ENCODE results near the gene KCNH1.
"Not testable (repeated sequence)": the region's sequence is repeated elsewhere in the genome, so short reads cannot be mapped to it uniquely, and the experiment has no call there.

The KCNH1 gene

GRCh38 chr1:211007830-211008229, 126.1 kb downstream of the KCNH1 start:
- DNase-seq (ENCODE audit: low spot score): no peak

GRCh38 chr1:210995931-210996330, 138.0 kb downstream of the KCNH1 start:
- DNase-seq (ENCODE audit: low spot score): not testable (repeated sequence)

GRCh38 chr1:210992837-210993236, 141.1 kb downstream of the KCNH1 start:
- no peak for DNase-seq (ENCODE audit: low spot score)

- DNase-seq (ENCODE audit: low spot score): no peak
These were observed 144.0 kb downstream of the KCNH1 start for GRCh38 chr1:210989905-210990304.

GRCh38 chr1:210981490-210981889, 152.5 kb downstream of the KCNH1 start:
- no peak for DNase-seq (ENCODE audit: low spot score)

- DNase-seq (ENCODE audit: low spot score): no peak
These were observed 153.9 kb downstream of the KCNH1 start for GRCh38 chr1:210980082-210980481.

- DNase-seq (ENCODE audit: low spot score): no peak
These were observed 155.0 kb downstream of the KCNH1 start for GRCh38 chr1:210978974-210979354.

GRCh38 chr1:210978316-210978973, 155.5 kb downstream of the KCNH1 start:
- no peak for DNase-seq (ENCODE audit: low spot score)

GRCh38 chr1:210951279-210951678, 182.7 kb downstream of the KCNH1 start:
- no peak for DNase-seq (ENCODE audit: low spot score)

- DNase-seq (ENCODE audit: low spot score): not testable (repeated sequence)
These were observed 183.9 kb downstream of the KCNH1 start for GRCh38 chr1:210949940-210950546.

- DNase-seq (ENCODE audit: low spot score): no peak
These were observed 184.5 kb downstream of the KCNH1 start for GRCh38 chr1:210949489-210949888.

GRCh38 chr1:210949039-210949438, 184.9 kb downstream of the KCNH1 start:
- DNase-seq (ENCODE audit: low spot score): no peak

GRCh38 chr1:210944252-210944651, 189.7 kb downstream of the KCNH1 start:
- DNase-seq (ENCODE audit: low spot score): no peak

GRCh38 chr1:210942513-210942912, 191.4 kb downstream of the KCNH1 start:
- DNase-seq (ENCODE audit: low spot score): no peak

- DNase-seq (ENCODE audit: low spot score): no peak
These were observed 193.8 kb downstream of the KCNH1 start for GRCh38 chr1:210940081-210940617.

- DNase-seq (ENCODE audit: low spot score): no peak
These were observed 195.5 kb downstream of the KCNH1 start for GRCh38 chr1:210938416-210938925.

GRCh38 chr1:210937846-210938245, 196.1 kb downstream of the KCNH1 start:
- DNase-seq (ENCODE audit: low spot score): no peak

GRCh38 chr1:210935905-210936304, 198.0 kb downstream of the KCNH1 start:
- no peak for DNase-seq (ENCODE audit: low spot score)

- no peak for DNase-seq (ENCODE audit: low spot score)
These were observed 201.8 kb downstream of the KCNH1 start for GRCh38 chr1:210932104-210932503.

- no peak for DNase-seq (ENCODE audit: low spot score)
These were observed 211.3 kb downstream of the KCNH1 start for GRCh38 chr1:210922666-210923065.

GRCh38 chr1:210920716-210921694, 212.9 kb downstream of the KCNH1 start:
- no peak for DNase-seq (ENCODE audit: low spot score)

GRCh38 chr1:210920258-210920657, 213.7 kb downstream of the KCNH1 start:
- DNase-seq (ENCODE audit: low spot score): no peak

Measured in hepatic stellate cell (primary cell).